GM19099 (cell line): Measurements from ENCODE around the gene OR8H1.

ENCODE experiments used
- POLR2A ChIP-seq: IDR thresholded peaks from 3 replicates; pipeline ENCODE4 v1.6.1; 2011; ENCODE audit warnings: low read depth; ENCODE audit not compliant: insufficient read length; ENCODE audit errors: extremely low read depth

Gene OR8H1, protein sequence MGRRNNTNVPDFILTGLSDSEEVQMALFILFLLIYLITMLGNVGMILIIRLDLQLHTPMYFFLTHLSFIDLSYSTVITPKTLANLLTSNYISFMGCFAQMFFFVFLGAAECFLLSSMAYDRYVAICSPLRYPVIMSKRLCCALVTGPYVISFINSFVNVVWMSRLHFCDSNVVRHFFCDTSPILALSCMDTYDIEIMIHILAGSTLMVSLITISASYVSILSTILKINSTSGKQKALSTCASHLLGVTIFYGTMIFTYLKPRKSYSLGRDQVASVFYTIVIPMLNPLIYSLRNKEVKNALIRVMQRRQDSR

DNA sequence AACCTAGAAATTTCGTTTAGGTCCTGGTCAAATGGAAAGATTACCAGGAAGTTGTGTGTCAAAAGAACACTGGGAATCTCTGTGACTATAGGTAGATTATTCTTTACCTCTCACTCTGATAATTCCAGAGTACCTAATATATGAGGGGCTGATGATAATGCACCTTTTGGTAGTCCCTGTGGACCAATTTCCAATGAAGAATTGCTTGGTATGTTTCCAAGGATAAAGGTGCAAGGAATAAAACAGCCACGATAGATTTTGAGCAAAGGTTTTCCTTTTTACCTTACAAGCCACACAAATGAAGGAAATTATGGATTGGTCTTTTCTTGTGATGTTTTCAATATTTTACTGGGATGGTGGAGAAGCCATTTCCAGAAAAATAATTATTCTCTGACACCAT lies at the start of gene OR8H1:
Gene OR8H1, minus strand, starts transcription at position 101 of the 400 bp plus-strand sequence. CDS start 1,192 bp downstream, outside the sequence.
- TF ChIP-seq POLR2A = no peak

DNA sequence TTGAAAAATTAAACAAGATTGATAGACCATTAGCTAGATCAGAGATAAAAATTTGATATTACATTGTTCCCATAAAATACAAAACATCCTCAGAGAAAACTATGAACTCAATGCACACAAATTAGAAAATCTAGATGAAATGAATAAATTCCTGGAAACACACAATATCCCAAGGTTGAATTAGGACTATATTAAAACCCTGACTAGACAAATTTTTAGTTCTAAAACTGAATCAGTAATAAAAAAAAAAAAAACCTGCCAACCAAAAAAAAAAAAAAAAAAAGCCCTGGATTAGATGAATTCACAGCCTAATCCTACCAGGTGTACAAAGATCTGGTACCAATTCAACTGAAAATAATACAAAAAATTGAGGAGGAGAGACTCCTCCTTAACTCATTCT lies 48.2 kb upstream of the OR8H1 start:
- TF ChIP-seq POLR2A = no peak

DNA sequence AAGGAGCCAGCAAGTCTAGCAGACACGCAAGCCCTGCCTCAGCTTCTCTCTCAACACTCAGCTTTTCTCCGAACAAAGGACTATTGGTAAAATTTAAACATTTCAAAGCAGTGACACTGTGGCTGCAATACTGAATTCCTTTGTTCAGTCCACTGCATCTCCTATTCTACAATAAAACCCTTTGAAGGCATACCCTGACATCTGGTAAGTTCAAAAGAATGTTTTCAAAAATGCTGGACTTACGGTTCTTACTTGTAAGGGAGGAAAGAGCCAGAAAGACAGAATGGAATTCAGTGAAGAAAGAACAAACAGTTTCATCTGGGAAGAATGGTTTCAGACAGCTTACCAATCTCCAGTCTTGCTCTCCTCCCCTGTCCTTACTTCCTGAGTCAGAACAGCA lies 41.1 kb upstream of the OR8H1 start:
- no peak for TF ChIP-seq POLR2A

DNA sequence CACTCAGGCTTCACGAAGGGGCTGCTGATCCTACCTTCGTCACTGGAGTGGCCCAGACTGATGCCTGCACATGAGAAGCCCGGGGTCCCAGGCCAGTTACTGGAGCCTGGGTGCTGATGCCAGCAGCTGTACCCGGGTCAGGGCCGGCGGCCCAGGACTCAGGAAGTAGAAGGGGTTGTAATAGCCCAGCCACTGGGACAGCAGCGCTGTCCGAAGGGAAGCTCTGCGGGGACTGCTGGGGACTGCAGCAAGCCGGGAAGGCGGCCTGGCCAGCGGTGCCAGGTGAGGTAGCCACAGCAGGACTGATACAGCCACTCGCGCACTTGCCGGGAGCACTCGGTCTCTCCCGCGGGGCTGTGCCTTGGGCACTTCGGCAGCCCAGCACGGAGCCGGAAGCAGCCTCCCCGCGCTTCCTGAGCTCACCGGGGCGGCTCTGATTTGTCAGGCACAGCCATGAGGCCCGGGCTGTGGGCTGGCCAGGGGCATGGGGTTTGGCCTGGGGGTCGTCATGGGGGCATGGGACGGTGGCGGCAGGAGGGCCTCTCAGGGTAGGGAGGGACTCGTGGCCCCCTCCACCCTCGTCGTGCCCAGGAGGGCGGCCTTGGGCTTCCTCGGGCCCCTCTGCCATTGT lies 39.9 kb upstream of the OR8H1 start:
- no peak for TF ChIP-seq POLR2A

DNA sequence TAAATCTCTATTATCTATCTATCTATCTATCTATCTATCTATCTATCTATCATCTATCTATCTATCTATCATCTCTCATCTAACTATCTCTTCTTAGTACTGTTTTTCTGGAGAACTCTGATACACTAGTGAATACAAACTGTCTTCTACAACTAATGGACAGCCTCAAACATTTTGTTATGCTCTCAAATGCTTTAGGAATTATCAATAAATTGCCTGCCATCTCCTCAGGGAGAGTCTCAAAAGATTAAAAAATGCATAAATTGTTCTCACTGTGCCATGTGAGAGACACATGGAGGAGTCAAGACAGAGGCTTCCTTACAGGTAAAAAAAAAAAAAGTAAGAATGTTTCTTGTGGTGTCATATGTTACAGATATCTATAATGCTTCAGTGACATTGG lies 22.8 kb upstream of the OR8H1 start, which contains the start of gene OR8K3:
Gene OR8K3, plus strand, starts transcription at position 301 of the 400 bp plus-strand sequence. CDS start 3,163 bp downstream, outside the sequence.
- no peak for TF ChIP-seq POLR2A

DNA sequence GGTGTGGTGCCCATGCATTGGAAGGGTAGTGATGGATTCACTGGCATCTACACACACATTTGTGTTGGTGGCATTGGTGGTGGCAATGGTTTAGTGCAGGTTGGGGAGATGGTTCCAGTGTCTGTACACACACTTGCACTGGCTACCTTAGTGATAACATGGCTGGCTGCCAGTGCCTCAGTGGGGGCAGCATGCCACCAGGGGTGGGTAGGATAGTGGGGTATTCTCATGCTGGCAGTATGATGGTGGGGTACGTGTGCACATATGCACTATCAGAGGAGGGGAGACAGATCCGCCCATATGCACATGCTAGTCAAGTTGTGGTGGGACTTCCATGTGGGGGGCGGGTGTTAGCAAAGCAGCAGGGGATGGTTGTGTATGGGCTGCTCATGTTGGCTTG lies 15.8 kb upstream of the OR8H1 start:
- TF ChIP-seq POLR2A = no peak

DNA sequence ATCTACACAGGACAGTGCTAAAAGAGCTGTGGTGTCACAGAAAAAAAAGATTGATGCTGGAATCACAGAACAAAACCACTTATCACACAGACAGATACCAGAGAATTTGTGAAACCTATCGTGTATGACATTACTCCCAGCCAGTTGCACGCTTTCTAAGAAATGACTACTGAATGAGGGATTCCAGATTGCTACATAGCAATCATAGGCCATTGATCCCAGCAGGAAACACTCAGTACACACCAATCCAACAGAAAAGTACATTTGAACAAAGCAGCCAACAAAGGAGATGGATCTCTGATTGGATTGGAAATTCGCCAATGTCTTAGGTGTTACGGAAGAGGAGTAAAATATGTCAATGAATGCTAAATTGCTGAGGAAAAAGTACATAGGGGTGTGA lies 4.8 kb upstream of the OR8H1 start:
- TF ChIP-seq POLR2A = no peak

DNA sequence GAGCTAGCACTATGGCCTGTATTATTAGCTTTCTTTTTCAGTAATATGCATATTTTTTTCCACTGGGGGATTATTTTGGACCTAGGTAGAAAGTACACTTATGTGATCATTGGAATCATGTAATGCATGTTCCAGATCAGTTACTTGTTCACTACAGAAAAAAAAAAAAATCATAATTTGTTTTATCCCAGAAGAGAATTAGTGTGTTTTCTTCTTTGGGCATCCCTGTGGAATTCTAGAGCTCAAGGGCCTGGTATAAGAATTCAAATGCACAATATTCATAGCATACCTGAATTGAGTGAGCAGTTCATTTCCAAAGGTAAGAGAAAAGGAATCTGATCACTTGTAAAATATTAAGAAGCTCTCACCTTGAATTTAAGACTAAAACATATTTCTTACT lies 18.2 kb downstream of the OR8H1 start, which contains the start of gene OR5T1:
Gene OR5T1, plus strand, starts transcription at position 301 of the 400 bp plus-strand sequence. CDS start 1,485 bp downstream, outside the sequence.
- no peak for TF ChIP-seq POLR2A

DNA sequence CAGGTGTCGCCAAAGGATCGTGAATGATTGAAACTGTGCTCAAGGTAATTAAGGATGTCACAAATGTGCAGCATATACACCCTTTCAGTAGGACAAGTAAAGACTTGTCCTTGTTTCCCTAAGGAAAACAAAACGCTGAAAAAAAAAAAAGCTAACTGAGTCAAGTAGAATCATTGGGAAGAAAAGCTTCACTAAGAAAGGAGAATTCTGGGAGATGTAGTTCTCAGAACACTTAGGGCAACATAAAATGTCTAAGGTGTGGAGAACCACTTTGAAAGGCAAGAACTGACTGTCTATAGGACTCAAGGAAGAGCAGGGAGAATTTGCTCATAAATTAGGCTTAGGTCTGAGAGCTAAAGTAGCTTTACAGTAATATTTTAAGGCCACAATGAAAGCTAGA lies 21.0 kb downstream of the OR8H1 start:
- TF ChIP-seq POLR2A = no peak

DNA sequence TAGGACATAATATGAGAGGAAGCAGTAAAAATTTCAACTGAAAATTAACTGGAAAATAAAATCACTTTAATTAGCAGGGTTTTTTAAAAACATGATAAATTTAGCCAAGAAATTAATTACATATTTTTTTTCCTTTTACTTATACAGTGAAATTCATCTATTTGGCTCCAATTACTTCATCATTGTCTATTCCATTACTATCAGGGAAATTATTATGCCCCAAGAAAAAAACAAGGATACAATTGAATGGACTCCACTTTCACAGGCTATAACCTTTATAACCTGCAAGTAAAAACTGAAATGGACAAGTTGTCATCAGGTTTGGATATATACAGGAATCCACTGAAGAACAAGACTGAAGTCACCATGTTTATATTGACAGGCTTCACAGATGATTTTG lies 40.1 kb downstream of the OR8H1 start, which contains the start of gene OR5T3:
Gene OR5T3, plus strand, starts transcription at position 301 of the 400 bp plus-strand sequence. Its CDS starts 0 bp downstream, at position 301.
- no peak for TF ChIP-seq POLR2A
